H9 (cell line): ENCODE results near the gene INTS3. TPM values are rescaled to one million over a fixed set of nuclear protein-coding genes. Genes with fewer than 3 reads are reported as not detected.

Experiments
- DNase-seq: peaks from one replicate; pipeline ENCODE4 v3.0.0-alpha.2; 2017
- H2AFZ ChIP-seq: one replicate; pipeline ENCODE4 v1.6.1; 2013; ENCODE audit warnings: mild to moderate bottlenecking, low read length, control low read depth, moderate library complexity
- H2AK5ac ChIP-seq: 2 replicates; pipeline ENCODE4 v1.6.1; 2013; ENCODE audit warnings: low read length, control low read depth, mixed read lengths; ENCODE audit not compliant: insufficient read length
- H2BK120ac ChIP-seq: one replicate; pipeline ENCODE4 v1.6.1; 2013; ENCODE audit warnings: low read depth, mild to moderate bottlenecking, low read length, control low read depth, inconsistent platforms; ENCODE audit not compliant: poor library complexity, severe bottlenecking
- H2BK12ac ChIP-seq: 2 replicates; pipeline ENCODE4 v1.6.1; 2013; ENCODE audit warnings: low read length, control low read depth, mixed read lengths, low read depth; ENCODE audit not compliant: insufficient read length
- H2BK15ac ChIP-seq: 2 replicates; pipeline ENCODE4 v1.6.1; 2013; ENCODE audit warnings: low read depth, low read length, control low read depth
- H2BK20ac ChIP-seq: one replicate; pipeline ENCODE4 v1.6.1; 2013; ENCODE audit warnings: low read depth, mild to moderate bottlenecking, low read length, control low read depth, inconsistent platforms; ENCODE audit not compliant: poor library complexity, severe bottlenecking
- H2BK5ac ChIP-seq: 2 replicates; pipeline ENCODE4 v1.6.1; 2013; ENCODE audit warnings: low read length, control low read depth, mixed read lengths; ENCODE audit not compliant: insufficient read length
- H3K14ac ChIP-seq: 2 replicates; pipeline ENCODE4 v1.6.1; 2013; ENCODE audit warnings: low read length, control low read depth; ENCODE audit not compliant: insufficient read depth
- H3K18ac ChIP-seq: 2 replicates; pipeline ENCODE4 v1.6.1; 2013; ENCODE audit warnings: low read depth, mild to moderate bottlenecking, mixed read lengths, low read length, control low read depth; ENCODE audit not compliant: insufficient read length
- H3K23ac ChIP-seq: 2 replicates; pipeline ENCODE4 v1.6.1; 2013; ENCODE audit warnings: low read length, control low read depth, mixed read lengths, low read depth; ENCODE audit not compliant: insufficient read length
- H3K23me2 ChIP-seq: 2 replicates; pipeline ENCODE4 v1.6.1; 2013; ENCODE audit warnings: low read depth, mild to moderate bottlenecking, mixed read lengths, low read length, control low read depth; ENCODE audit not compliant: insufficient read length, poor library complexity, severe bottlenecking
- H3K27ac ChIP-seq: 2 replicates; pipeline ENCODE4 v1.5.1; 2013; ENCODE audit warnings: low read length, control low read depth, mixed read lengths, low read depth; ENCODE audit not compliant: insufficient read length
- H3K27me3 ChIP-seq: 2 replicates; pipeline ENCODE4 v1.6.1; 2013; ENCODE audit warnings: low read length, control low read depth, inconsistent platforms; ENCODE audit not compliant: insufficient read depth
- H3K4ac ChIP-seq: 2 replicates; pipeline ENCODE4 v1.6.1; 2013; ENCODE audit warnings: low read depth, mild to moderate bottlenecking, control low read depth, inconsistent platforms, low read length, moderate library complexity
- H3K4me1 ChIP-seq: 2 replicates; pipeline ENCODE4 v1.6.1; 2013; ENCODE audit warnings: low read length, control low read depth, inconsistent platforms; ENCODE audit not compliant: insufficient read depth
- H3K4me2 ChIP-seq: 2 replicates; pipeline ENCODE4 v1.6.1; 2013; ENCODE audit warnings: low read length, control low read depth, mixed read lengths; ENCODE audit not compliant: insufficient read length, insufficient read depth
- H3K56ac ChIP-seq: 2 replicates; pipeline ENCODE4 v1.6.1; 2013; ENCODE audit warnings: low read depth, mild to moderate bottlenecking, mixed read lengths, low read length, control low read depth; ENCODE audit not compliant: insufficient read length
- H3K79me1 ChIP-seq: 2 replicates; pipeline ENCODE4 v1.6.1; 2013; ENCODE audit warnings: low read depth, mild to moderate bottlenecking, moderate library complexity, low read length, control low read depth, inconsistent platforms; ENCODE audit not compliant: insufficient read depth, poor library complexity, severe bottlenecking
- H3K79me2 ChIP-seq: 2 replicates; pipeline ENCODE4 v1.6.1; 2013; ENCODE audit warnings: low read length, control low read depth, inconsistent platforms; ENCODE audit not compliant: insufficient read depth
- H3K9ac ChIP-seq: 2 replicates; pipeline ENCODE4 v1.6.1; 2013; ENCODE audit warnings: low read length, control low read depth, mixed read lengths; ENCODE audit not compliant: insufficient read length; ENCODE audit errors: extremely low read depth
- H3K9me3 ChIP-seq: one replicate; pipeline ENCODE4 v1.6.1; 2013; ENCODE audit warnings: low read depth, low read length, inconsistent platforms; ENCODE audit not compliant: control insufficient read depth
- H3T11ph ChIP-seq: one replicate; pipeline ENCODE4 v1.6.1; 2013; ENCODE audit warnings: mild to moderate bottlenecking, low read length, control low read depth, inconsistent platforms
- H4K20me1 ChIP-seq: one replicate; pipeline ENCODE4 v1.6.1; 2013; ENCODE audit not compliant: control insufficient read depth, insufficient read length, insufficient read depth
- H4K5ac ChIP-seq: 2 replicates; pipeline ENCODE4 v1.6.1; 2013; ENCODE audit warnings: low read depth, mild to moderate bottlenecking, mixed read lengths, low read length, control low read depth; ENCODE audit not compliant: insufficient read length
- H4K8ac ChIP-seq: replicated peaks from 2 replicates; pipeline ENCODE4 v1.6.1; 2013; ENCODE audit warnings: low read length, control low read depth, mixed read lengths, low read depth; ENCODE audit not compliant: insufficient read length
- H4K91ac ChIP-seq: 2 replicates; pipeline ENCODE4 v1.6.1; 2013; ENCODE audit warnings: low read depth, mild to moderate bottlenecking, moderate library complexity, mixed read lengths, low read length, control low read depth; ENCODE audit not compliant: insufficient read length
- H3K27ac Mint-ChIP-seq, 3 experiments: 2 replicates in 2 of 3; 3 replicates in 1 of 3; pipeline ENCODE4 v1.8.0; 2020 to 2021; ENCODE audit warnings: mixed read lengths in 3 of 3, mild to moderate bottlenecking in 1 of 3, moderate library complexity in 1 of 3
- H3K27me3 Mint-ChIP-seq: 2 replicates; pipeline ENCODE4 v1.8.0; 2021; ENCODE audit warnings: low read depth, mild to moderate bottlenecking, moderate library complexity, mixed read lengths
- H3K36me3 Mint-ChIP-seq, 3 experiments: 2 replicates in 2 of 3; 3 replicates in 1 of 3; pipeline ENCODE4 v1.8.0; 2020 to 2021; ENCODE audit warnings: low read depth in 3 of 3, mixed read lengths in 3 of 3; ENCODE audit not compliant: insufficient read depth in 1 of 3
- H3K4me1 Mint-ChIP-seq, 2 experiments: 2 replicates each; pipeline ENCODE4 v1.8.0; 2020; ENCODE audit warnings: mixed read lengths in 2 of 2
- H3K4me3 Mint-ChIP-seq, 2 experiments: 2 replicates in 1 of 2; 3 replicates in 1 of 2; pipeline ENCODE4 v1.8.0; 2020 to 2021; ENCODE audit warnings: mild to moderate bottlenecking in 2 of 2, mixed read lengths in 2 of 2, moderate library complexity in 1 of 2
- H3K9me3 Mint-ChIP-seq, 2 experiments: 2 replicates in 1 of 2; 3 replicates in 1 of 2; pipeline ENCODE4 v1.8.0; 2020; ENCODE audit warnings: mild to moderate bottlenecking in 2 of 2, mixed read lengths in 2 of 2, moderate library complexity in 1 of 2
- CTCF ChIP-seq: fragments of 200-600 bp; sonication (generic); conservative IDR thresholded peaks from 3 replicates; pipeline ENCODE4 v1.8.0; 2021; ENCODE audit warnings: antibody characterized with exemption, mild to moderate bottlenecking
- WGBS: extraction: QIAGEN DNeasy Blood & Tissue Kit; methylation state at CpG from one replicate; pipeline ENCODE4 v1.1.7; 2013; ENCODE audit warnings: missing lambda C conversion rate, low lambda C conversion rate, mixed read lengths; ENCODE audit not compliant: insufficient read length; ENCODE audit errors: extremely low coverage; 5-methylcytosine and 5-hydroxymethylcytosine counted together
- total RNA-seq: library from RNA; stranded (reverse); gene quantifications from 2 replicates; pipeline ENCODE4 v1.2.1, GENCODE V29; 2021

The INTS3 gene
- total RNA-seq, 1 experiment from 2014 or later, result 67.1 TPM

- Histone ChIP-seq H2BK5ac (no peak overlapping the region), H2AK5ac (no peak overlapping the region), H4K5ac (no peak overlapping the region), H3K79me1 (peaks cover 3% of the 10 kb centered on the region), H2AFZ (no peak overlapping the region), H3K23ac (no peak overlapping the region), H3K56ac (no peak overlapping the region), H3K27ac (no peak overlapping the region), H3K79me2 (no peaks in the 10 kb centered on the region), H4K8ac (no peak overlapping the region), H3K4ac (no peak overlapping the region), H3K4me2 (no peak overlapping the region), H2BK120ac (no peak overlapping the region), H3K4me1 (peaks cover 21% of the 10 kb centered on the region), H2BK12ac (no peak overlapping the region), H3T11ph (no peak overlapping the region), H3K18ac (no peak overlapping the region), H4K91ac (no peak overlapping the region), H3K27me3 (no peaks in the 10 kb centered on the region), H2BK15ac (no peak overlapping the region), H3K9ac (no peak overlapping the region), H3K14ac (no peak overlapping the region), H3K23me2 (peaks cover 3% of the 10 kb centered on the region), H4K20me1 (no peaks in the 10 kb centered on the region), H2BK20ac (no peak overlapping the region), H3K9me3 (no peaks in the 10 kb centered on the region)
- Mint-ChIP-seq H3K27me3 (no peaks in the 10 kb centered on the region; the same call in 1 of the 2 replicates), H3K4me1 (peaks cover 44 to 50% of the 10 kb centered on the region in 2 experiments), H3K27ac (no peak overlapping the region), H3K9me3 (no peaks in the 10 kb centered on the region), H3K36me3 (peaks cover 42 to 87% (median 63%) of the 10 kb centered on the region in 3 experiments; a peak in 6 of 7 replicates), H3K4me3 (no peak overlapping the region)
- TF ChIP-seq CTCF, result no peak
- DNase-seq, result no peak
- no CpG with 5 or more reads among the region's 2 CpGs for WGBS
These were observed 21.1 kb downstream of the INTS3 start for GRCh38 chr1:153748903-153749302.
